PC-3 (cell line): Measurements from ENCODE around the gene PIGW. TPM values are rescaled to one million over a fixed set of nuclear protein-coding genes. Genes with fewer than 3 reads are reported as not detected.
"Not testable (repeated sequence)": the region's sequence is repeated elsewhere in the genome, so short reads cannot be mapped to it uniquely, and the experiment has no call there.

ENCODE experiments used
- ATAC-seq: fragments of 200-7000 bp; cut with Tn5 transposase; 2 replicates; pipeline ENCODE4 v1.9.1; 2020; ENCODE audit warnings: mild to moderate bottlenecking, moderate library complexity
- BruUV-seq: library from RNA; stranded (reverse); fragments of 400-500 nt; replicated peaks from 2 replicates; lab custom pipeline; 2021; lab: Mats Ljungman, UMichigan
- CTCF ChIA-PET: fragments of 300-600 bp; sonication (Branson Sonifier 250); formaldehyde crosslinking; loops from one replicate; lab custom pipeline; 2022; ENCODE audit warnings: antibody characterized with exemption; lab: Charles Lee
- POLR2A ChIA-PET: fragments of 300-600 bp; sonication (Branson Sonifier 250); formaldehyde crosslinking; loops from one replicate; lab custom pipeline; 2022; ENCODE audit warnings: antibody characterized with exemption; ENCODE audit not compliant: unreplicated experiment; lab: Charles Lee
- DNase-seq: peaks from one replicate; pipeline ENCODE4 v3.0.0-alpha.2; 2015
- H2AFZ ChIP-seq: fragments of 300-600 bp; sonication (generic); 2 replicates; pipeline ENCODE4 v1.6.0; 2016; ENCODE audit warnings: antibody characterized with exemption, low read length
- H3F3A ChIP-seq: fragments of 300-600 bp; sonication (generic); one replicate; pipeline ENCODE4 v1.6.0; 2017; ENCODE audit warnings: antibody characterized with exemption, low read length, control low read depth, mild to moderate bottlenecking; ENCODE audit not compliant: unreplicated experiment
- H3K27ac ChIP-seq: fragments of 300-600 bp; sonication (generic); 2 replicates; pipeline ENCODE4 v1.5.1; 2016; ENCODE audit warnings: mild to moderate bottlenecking, low read length
- H3K27me3 ChIP-seq: fragments of 300-600 bp; sonication (generic); 2 replicates; pipeline ENCODE4 v1.6.1; 2016; ENCODE audit warnings: low read length, mixed read lengths
- H3K36me3 ChIP-seq: fragments of 300-600 bp; sonication (generic); 2 replicates; pipeline ENCODE4 v1.6.1; 2016; ENCODE audit warnings: low read depth, mixed run types, low read length, mixed read lengths
- H3K4me1 ChIP-seq: fragments of 300-600 bp; sonication (generic); 2 replicates; pipeline ENCODE4 v1.5.1; 2016; ENCODE audit warnings: low read length; ENCODE audit not compliant: insufficient read depth
- H3K4me2 ChIP-seq: fragments of 300-600 bp; sonication (generic); 2 replicates; pipeline ENCODE4 v1.6.0; 2016; ENCODE audit warnings: low read length
- H3K4me3 ChIP-seq: fragments of 300-600 bp; sonication (generic); 2 replicates; pipeline ENCODE4 v1.5.1; 2016; ENCODE audit warnings: mild to moderate bottlenecking, low read length, mixed read lengths
- H3K79me2 ChIP-seq: fragments of 300-600 bp; sonication (generic); 2 replicates; pipeline ENCODE4 v1.6.1; 2017; ENCODE audit warnings: low read length, mixed read lengths
- H3K9ac ChIP-seq: fragments of 300-600 bp; sonication (generic); 2 replicates; pipeline ENCODE4 v1.6.0; 2016; ENCODE audit warnings: mild to moderate bottlenecking, low read length
- H3K9me2 ChIP-seq: fragments of 300-600 bp; sonication (generic); replicated peaks from 2 replicates; pipeline ENCODE4 v1.6.1; 2016; ENCODE audit warnings: mixed run types, low read length, mixed read lengths
- H3K9me3 ChIP-seq: fragments of 300-600 bp; sonication (generic); 2 replicates; pipeline ENCODE4 v1.6.1; 2016; ENCODE audit warnings: low read length, mixed read lengths
- H4K20me1 ChIP-seq: fragments of 300-600 bp; sonication (generic); 2 replicates; pipeline ENCODE4 v1.6.1; 2016; ENCODE audit warnings: low read length, mixed read lengths
- EZH2 ChIP-seq: fragments of 300-600 bp; sonication (generic); IDR thresholded peaks from one replicate; pipeline ENCODE4 v1.6.1; 2017; ENCODE audit warnings: antibody characterized with exemption, mild to moderate bottlenecking, low read length; ENCODE audit not compliant: unreplicated experiment
- EZH2phosphoT487 ChIP-seq: fragments of 300-600 bp; sonication (generic); IDR thresholded peaks from 2 replicates; pipeline ENCODE4 v1.6.1; 2018; ENCODE audit warnings: mild to moderate bottlenecking, antibody characterized with exemption, low read length, borderline replicate concordance
- intact Hi-C: fragments of 100-400 bp; cut with micrococcal nuclease; formaldehyde crosslinking; loops from 2 replicates; pipeline ENCODE4 v1.9.0; 2023
- total RNA-seq: library from RNA; depleted of rRNA; stranded (reverse); fragments of >200 nt; gene quantifications from 2 replicates; pipeline ENCODE4 v1.2.3, GENCODE V29; 2014
- TF ChIP-seq, protein P1 (sequence below): fragments of 300-600 bp; sonication (generic); conservative IDR thresholded peaks from 2 replicates; pipeline ENCODE4 v1.5.1; 2017; ENCODE audit warnings: antibody characterized with exemption, low read depth, mild to moderate bottlenecking, low read length

PIGW gene
- total RNA-seq, 1 experiment from 2014 or later = 8.0 TPM

GRCh38 chr17:36506249-36506826 lies 28.4 kb upstream of the PIGW start:
- no TSS peak for BruUV-seq
- H3K36me3 ChIP-seq = no peaks in the 10 kb centered on the region; the same call in 1 of the 2 replicates
- H3F3A ChIP-seq = no peaks in the 10 kb centered on the region
- POLR2A ChIA-PET = no interaction called here
- CTCF ChIA-PET = no interaction called here
- H3K9me2 ChIP-seq = no peaks in the 10 kb centered on the region
- intact Hi-C loops = no loop called here
- no peaks in the 10 kb centered on the region for H4K20me1 ChIP-seq
- H3K9ac ChIP-seq = no peak overlapping the region
- no peak overlapping the region for H3K27ac ChIP-seq
- H3K4me1 ChIP-seq = no peaks in the 10 kb centered on the region
- no peaks in the 10 kb centered on the region for H3K79me2 ChIP-seq
- no peak for DNase-seq
- no peak overlapping the region for H2AFZ ChIP-seq
- H3K4me3 ChIP-seq = no peak overlapping the region
- no peak for ATAC-seq
- no peaks in the 10 kb centered on the region for H3K27me3 ChIP-seq
- no peaks in the 10 kb centered on the region for H3K9me3 ChIP-seq
- TF ChIP-seq, protein P1, sequence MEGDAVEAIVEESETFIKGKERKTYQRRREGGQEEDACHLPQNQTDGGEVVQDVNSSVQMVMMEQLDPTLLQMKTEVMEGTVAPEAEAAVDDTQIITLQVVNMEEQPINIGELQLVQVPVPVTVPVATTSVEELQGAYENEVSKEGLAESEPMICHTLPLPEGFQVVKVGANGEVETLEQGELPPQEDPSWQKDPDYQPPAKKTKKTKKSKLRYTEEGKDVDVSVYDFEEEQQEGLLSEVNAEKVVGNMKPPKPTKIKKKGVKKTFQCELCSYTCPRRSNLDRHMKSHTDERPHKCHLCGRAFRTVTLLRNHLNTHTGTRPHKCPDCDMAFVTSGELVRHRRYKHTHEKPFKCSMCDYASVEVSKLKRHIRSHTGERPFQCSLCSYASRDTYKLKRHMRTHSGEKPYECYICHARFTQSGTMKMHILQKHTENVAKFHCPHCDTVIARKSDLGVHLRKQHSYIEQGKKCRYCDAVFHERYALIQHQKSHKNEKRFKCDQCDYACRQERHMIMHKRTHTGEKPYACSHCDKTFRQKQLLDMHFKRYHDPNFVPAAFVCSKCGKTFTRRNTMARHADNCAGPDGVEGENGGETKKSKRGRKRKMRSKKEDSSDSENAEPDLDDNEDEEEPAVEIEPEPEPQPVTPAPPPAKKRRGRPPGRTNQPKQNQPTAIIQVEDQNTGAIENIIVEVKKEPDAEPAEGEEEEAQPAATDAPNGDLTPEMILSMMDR = no peak
- no peak for TF ChIP-seq EZH2phosphoT487
- no peak for TF ChIP-seq EZH2
- H3K4me2 ChIP-seq = no peak overlapping the region

- TF ChIP-seq EZH2 (no peak), EZH2phosphoT487 (no peak)
- TF ChIP-seq, protein P1 = no peak
- DNase-seq (no peak), ATAC-seq (no peak)
- Histone ChIP-seq H4K20me1 (no peaks in the 10 kb centered on the region), H3K79me2 (no peaks in the 10 kb centered on the region), H3K27ac (no peak overlapping the region), H3K9me2 (no peaks in the 10 kb centered on the region), H3K4me2 (no peak overlapping the region), H2AFZ (no peak overlapping the region), H3K27me3 (no peaks in the 10 kb centered on the region), H3K36me3 (no peaks in the 10 kb centered on the region; the same call in 1 of the 2 replicates), H3K9me3 (no peaks in the 10 kb centered on the region), H3K9ac (no peak overlapping the region), H3K4me1 (no peaks in the 10 kb centered on the region), H3K4me3 (no peak overlapping the region), H3F3A (no peaks in the 10 kb centered on the region)
- no TSS peak for BruUV-seq
- ChIA-PET POLR2A (no interaction called here), CTCF (no interaction called here)
- intact Hi-C loops = no loop called here
These were observed 28.0 kb upstream of the PIGW start for GRCh38 chr17:36506831-36507230.

DNA sequence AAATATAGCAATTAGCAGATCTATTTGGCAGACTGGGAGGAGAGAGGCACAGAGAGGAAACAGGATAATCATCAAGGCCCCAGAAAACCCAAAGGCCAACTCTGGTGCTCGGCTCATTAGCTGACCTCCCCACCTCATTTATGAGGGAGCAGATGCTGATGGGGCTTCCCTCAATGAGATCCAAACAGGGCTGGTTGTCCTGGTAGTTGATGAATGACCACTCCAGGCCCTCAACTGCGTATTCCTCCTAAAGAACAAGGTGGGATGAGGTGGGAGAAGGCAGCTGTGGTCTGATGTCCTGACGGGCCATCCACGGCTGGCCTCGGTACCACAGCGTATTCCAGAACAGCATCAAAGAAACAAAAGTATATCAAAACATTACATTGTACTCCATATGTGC lies 27.5 kb upstream of the PIGW start:
- TF ChIP-seq EZH2 (no peak), EZH2phosphoT487 (no peak)
- TF ChIP-seq, protein P1 = no peak
- Histone ChIP-seq H3K4me2 (no peak overlapping the region), H3K27me3 (no peaks in the 10 kb centered on the region), H3K9ac (no peak overlapping the region), H2AFZ (no peak overlapping the region), H3K4me3 (no peak overlapping the region), H3K36me3 (no peaks in the 10 kb centered on the region; the same call in 1 of the 2 replicates), H3K9me2 (no peaks in the 10 kb centered on the region), H4K20me1 (no peaks in the 10 kb centered on the region), H3K4me1 (no peaks in the 10 kb centered on the region), H3K9me3 (no peaks in the 10 kb centered on the region), H3K27ac (no peak overlapping the region), H3F3A (no peaks in the 10 kb centered on the region), H3K79me2 (no peaks in the 10 kb centered on the region)
- DNase-seq = no peak
- no TSS peak for BruUV-seq
- intact Hi-C loops = no loop called here
- CTCF ChIA-PET = no interaction called here
- no peak for ATAC-seq
- POLR2A ChIA-PET = no interaction called here

DNA sequence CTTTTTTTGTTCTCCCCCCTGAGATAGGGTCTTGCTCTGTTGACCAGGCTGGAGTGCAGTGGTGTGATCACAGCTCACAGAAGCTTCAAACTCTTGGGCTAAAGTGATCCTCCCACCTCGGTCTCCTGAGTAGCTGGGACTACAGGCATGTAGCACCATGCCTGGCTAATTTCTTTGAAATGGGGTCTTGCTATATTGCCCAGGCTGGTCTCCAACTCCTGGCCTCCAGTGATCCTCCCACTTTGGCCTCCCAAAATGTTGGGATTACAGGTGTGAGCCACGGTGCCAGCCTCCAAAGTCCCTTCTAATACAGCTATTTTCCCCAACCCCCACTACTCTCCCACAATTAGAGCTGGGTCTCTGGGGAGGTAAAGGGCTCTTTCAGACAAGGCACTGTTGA lies 26.3 kb upstream of the PIGW start:
- H3F3A ChIP-seq, H2AFZ ChIP-seq, H3K9ac ChIP-seq, DNase-seq, CTCF ChIA-PET, intact Hi-C loops, H4K20me1 ChIP-seq, H3K79me2 ChIP-seq, H3K27ac ChIP-seq, H3K27me3 ChIP-seq, ATAC-seq, H3K9me3 ChIP-seq, H3K4me3 ChIP-seq, H3K4me1 ChIP-seq, H3K36me3 ChIP-seq, H3K9me2 ChIP-seq, POLR2A ChIA-PET, BruUV-seq, H3K4me2 ChIP-seq: not testable (repeated sequence)
